OCI-LY1 (cell line): Measurements from ENCODE around the gene VTCN1.

Experiments used
- H2AFZ ChIP-seq: fragments of 200-600 bp; sonication (generic), shearing (Covaris generic); 2 replicates; pipeline ENCODE4 v1.6.0; 2014; ENCODE audit warnings: antibody characterized with exemption, mild to moderate bottlenecking, low read length
- H3F3A ChIP-seq: fragments of 200-600 bp; sonication (generic), shearing (Covaris generic); 2 replicates; pipeline ENCODE4 v1.6.0; 2014; ENCODE audit warnings: mild to moderate bottlenecking, antibody characterized with exemption, low read length, moderate library complexity; ENCODE audit not compliant: insufficient read depth
- H3K27ac ChIP-seq: fragments of 200-600 bp; sonication (generic); 2 replicates; pipeline ENCODE4 v1.5.1; 2014; ENCODE audit warnings: low read length, mixed run types, mild to moderate bottlenecking, low read depth; ENCODE audit not compliant: poor library complexity, severe bottlenecking
- H3K27me3 ChIP-seq: fragments of 200-600 bp; sonication (generic); 2 replicates; pipeline ENCODE4 v1.6.0; 2014; ENCODE audit warnings: antibody characterized with exemption, mild to moderate bottlenecking, low read length, moderate library complexity; ENCODE audit not compliant: insufficient read depth
- H3K36me3 ChIP-seq: fragments of 200-600 bp; sonication (generic); 2 replicates; pipeline ENCODE4 v1.6.1; 2014; ENCODE audit warnings: mild to moderate bottlenecking, antibody characterized with exemption, low read length, moderate library complexity, mixed read lengths; ENCODE audit not compliant: insufficient read depth
- H3K4me1 ChIP-seq: fragments of 200-600 bp; sonication (generic); 2 replicates; pipeline ENCODE4 v1.5.1; 2014; ENCODE audit warnings: mild to moderate bottlenecking, low read length, moderate library complexity; ENCODE audit not compliant: insufficient read depth, severe bottlenecking
- H3K4me2 ChIP-seq: fragments of 200-600 bp; sonication (generic), shearing (Covaris generic); 2 replicates; pipeline ENCODE4 v1.6.1; 2014; ENCODE audit warnings: low read length
- H3K4me3 ChIP-seq: fragments of 200-600 bp; sonication (generic); 2 replicates; pipeline ENCODE4 v1.5.1; 2014; ENCODE audit warnings: low read length, low read depth, mild to moderate bottlenecking, mixed read lengths; ENCODE audit not compliant: poor library complexity, severe bottlenecking
- H3K79me2 ChIP-seq: fragments of 200-600 bp; shearing (Covaris generic); 2 replicates; pipeline ENCODE4 v1.6.1; 2016; ENCODE audit warnings: mixed run types, low read length, mixed read lengths; ENCODE audit not compliant: insufficient read depth
- H3K9ac ChIP-seq: fragments of 200-600 bp; sonication (generic), shearing (Covaris generic); 2 replicates; pipeline ENCODE4 v1.6.1; 2014; ENCODE audit warnings: mild to moderate bottlenecking, low read length, mixed read lengths
- H3K9me2 ChIP-seq: fragments of 200-600 bp; sonication (generic), shearing (Covaris generic); 2 replicates; pipeline ENCODE4 v1.6.1; 2014; ENCODE audit warnings: low read depth, mild to moderate bottlenecking, low read length, mixed read lengths
- H3K9me3 ChIP-seq: fragments of 200-600 bp; shearing (Covaris generic); 2 replicates; pipeline ENCODE4 v1.6.1; 2014; ENCODE audit warnings: low read length, mixed read lengths
- H4K20me1 ChIP-seq: fragments of 200-600 bp; sonication (generic), shearing (Covaris generic); 2 replicates; pipeline ENCODE4 v1.6.0; 2016; ENCODE audit warnings: mild to moderate bottlenecking, low read length; ENCODE audit not compliant: insufficient read depth
- CTCF ChIP-seq: fragments of 200-600 bp; sonication (generic), shearing (Covaris generic); IDR thresholded peaks from 2 replicates; pipeline ENCODE4 v1.5.1; 2017; ENCODE audit warnings: mild to moderate bottlenecking, antibody characterized with exemption, low read length, moderate library complexity, mixed read lengths
- EZH2 ChIP-seq: fragments of 200-600 bp; sonication (generic), shearing (Covaris generic); IDR thresholded peaks from 2 replicates; pipeline ENCODE4 v1.8.0; 2017; ENCODE audit warnings: borderline replicate concordance, mixed run types, mild to moderate bottlenecking, antibody characterized with exemption, low read length, moderate library complexity, mixed read lengths

The VTCN1 gene

GRCh38 chr1:117116784-117117130, 94.0 kb downstream of the VTCN1 start:
- no peaks in the 10 kb centered on the region for H3K4me1 ChIP-seq
- no peak overlapping the region for H3K4me3 ChIP-seq
- no peaks in the 10 kb centered on the region for H3K9me3 ChIP-seq
- no peaks in the 10 kb centered on the region for H3K9me2 ChIP-seq
- H4K20me1 ChIP-seq = no peaks in the 10 kb centered on the region
- no peak overlapping the region for H3K27ac ChIP-seq
- H3K79me2 ChIP-seq = no peaks in the 10 kb centered on the region
- H3K27me3 ChIP-seq = peaks cover 3% of the 10 kb centered on the region; the same call in 1 of the 2 replicates
- TF ChIP-seq CTCF = no peak
- no peak for TF ChIP-seq EZH2
- no peaks in the 10 kb centered on the region for H3K36me3 ChIP-seq
- no peaks in the 10 kb centered on the region for H3F3A ChIP-seq
- no peak overlapping the region for H3K4me2 ChIP-seq
- no peak overlapping the region for H3K9ac ChIP-seq
- no peak overlapping the region for H2AFZ ChIP-seq

GRCh38 chr1:117116090-117116783, 94.5 kb downstream of the VTCN1 start:
- Histone ChIP-seq H3K4me3 (no peak overlapping the region), H3K79me2 (no peaks in the 10 kb centered on the region), H3K27me3 (peaks cover 3% of the 10 kb centered on the region; the same call in 1 of the 2 replicates), H2AFZ (no peak overlapping the region), H3K9me3 (no peaks in the 10 kb centered on the region), H3K36me3 (no peaks in the 10 kb centered on the region), H3K4me1 (no peaks in the 10 kb centered on the region), H4K20me1 (no peaks in the 10 kb centered on the region), H3K9ac (no peak overlapping the region), H3F3A (no peaks in the 10 kb centered on the region), H3K9me2 (no peaks in the 10 kb centered on the region), H3K4me2 (no peak overlapping the region), H3K27ac (no peak overlapping the region)
- TF ChIP-seq CTCF (no peak), EZH2 (no peak)

- no peaks in the 10 kb centered on the region for H3K9me2 ChIP-seq
- no peaks in the 10 kb centered on the region for H3K79me2 ChIP-seq
- no peaks in the 10 kb centered on the region for H3F3A ChIP-seq
- H3K27ac ChIP-seq = no peak overlapping the region
- H3K4me1 ChIP-seq = no peaks in the 10 kb centered on the region
- no peak overlapping the region for H3K4me3 ChIP-seq
- H3K9ac ChIP-seq = no peak overlapping the region
- peaks cover 3% of the 10 kb centered on the region; the same call in 1 of the 2 replicates for H3K27me3 ChIP-seq
- H2AFZ ChIP-seq = no peak overlapping the region
- H3K4me2 ChIP-seq = no peak overlapping the region
- H3K36me3 ChIP-seq = no peaks in the 10 kb centered on the region
- no peak for TF ChIP-seq CTCF
- no peak for TF ChIP-seq EZH2
- H4K20me1 ChIP-seq = no peaks in the 10 kb centered on the region
- no peaks in the 10 kb centered on the region for H3K9me3 ChIP-seq
These were observed 95.8 kb downstream of the VTCN1 start for GRCh38 chr1:117114877-117115276.
